ENCODE results near the gene SPTSSB. TPM values are rescaled to one million over a fixed set of nuclear protein-coding genes. Genes with fewer than 3 reads are reported as not detected.
A peak's percentile ranks its signal among the peaks of the same experiment; 100 is the strongest.

SPTSSB gene
- total and polyA plus RNA-seq, 3 experiments from 2014 or later, result 9.5 TPM; not detected in 2

GRCh38 chr3:161389445-161390035 is 18.2 kb upstream of the SPTSSB start:
- no peaks in the 10 kb centered on the region for H3K9me3 Mint-ChIP-seq
- H3K4me3 Mint-ChIP-seq, result no peak overlapping the region
- Histone ChIP-seq H3K27ac (ENCODE audit: low read depth, low read length) (no peak overlapping the region), H3K27me3 (ENCODE audit: insufficient read depth, low read length, poor library complexity, severe bottlenecking) (no peaks in the 10 kb centered on the region), H3K36me3 (ENCODE audit: insufficient read depth, low read length) (no peaks in the 10 kb centered on the region), H3K9me3 (ENCODE audit: low read length) (no peaks in the 10 kb centered on the region), H3K4me3 (ENCODE audit: low read length) (no peak overlapping the region), H3K4me1 (ENCODE audit: insufficient read depth, low read length) (peaks cover 21% of the 10 kb centered on the region)
- no peak overlapping the region for H3K27ac Mint-ChIP-seq
- CTCF ChIA-PET, result no interaction called here
- peaks cover 0 to 2% (median 0%) of the 10 kb centered on the region in 3 donors for H3K36me3 Mint-ChIP-seq
- POLR2A ChIA-PET, result no interaction called here
- H3K4me1 Mint-ChIP-seq, result peaks cover 24 to 33% (median 32%) of the 10 kb centered on the region in 3 donors
- no peak for DNase-seq
- H3K27me3 Mint-ChIP-seq, result peaks cover 16 to 57% of the 10 kb centered on the region in 2 donors

GRCh38 chr3:161388855-161389254 is 17.5 kb upstream of the SPTSSB start:
- Mint-ChIP-seq H3K36me3 (peaks cover 0 to 2% (median 0%) of the 10 kb centered on the region in 3 donors), H3K27ac (no peak overlapping the region), H3K9me3 (no peaks in the 10 kb centered on the region), H3K27me3 (peaks cover 17 to 61% of the 10 kb centered on the region in 2 donors), H3K4me1 (peaks cover 17 to 26% (median 25%) of the 10 kb centered on the region in 3 donors), H3K4me3 (no peak overlapping the region)
- H3K27ac ChIP-seq (ENCODE audit: low read depth, low read length), result no peak overlapping the region
- H3K4me1 ChIP-seq (ENCODE audit: insufficient read depth, low read length), result peaks cover 14% of the 10 kb centered on the region
- POLR2A ChIA-PET, result no interaction called here
- H3K9me3 ChIP-seq (ENCODE audit: low read length), result no peaks in the 10 kb centered on the region
- H3K4me3 ChIP-seq (ENCODE audit: low read length), result no peak overlapping the region
- CTCF ChIA-PET, result no interaction called here
- no peaks in the 10 kb centered on the region for H3K27me3 ChIP-seq (ENCODE audit: insufficient read depth, low read length, poor library complexity, severe bottlenecking)
- H3K36me3 ChIP-seq (ENCODE audit: insufficient read depth, low read length), result no peaks in the 10 kb centered on the region
- DNase-seq, result no peak

- ChIA-PET POLR2A (no interaction called here), CTCF (no interaction called here)
- H3K36me3 Mint-ChIP-seq, result peaks cover 0 to 6% (median 2%) of the 10 kb centered on the region in 3 donors
- no peaks in the 10 kb centered on the region for H3K9me3 Mint-ChIP-seq
- no peak overlapping the region for H3K27ac ChIP-seq (ENCODE audit: low read depth, low read length)
- H3K36me3 ChIP-seq (ENCODE audit: insufficient read depth, low read length), result no peaks in the 10 kb centered on the region
- no peak overlapping the region for H3K27ac Mint-ChIP-seq
- H3K4me3 ChIP-seq (ENCODE audit: low read length), result no peak overlapping the region
- no peak overlapping the region for H3K4me3 Mint-ChIP-seq
- DNase-seq, result no peak
- H3K27me3 Mint-ChIP-seq, result peaks cover 16 to 68% of the 10 kb centered on the region in 2 donors
- no peaks in the 10 kb centered on the region for H3K4me1 ChIP-seq (ENCODE audit: insufficient read depth, low read length)
- no peaks in the 10 kb centered on the region for H3K27me3 ChIP-seq (ENCODE audit: insufficient read depth, low read length, poor library complexity, severe bottlenecking)
- H3K9me3 ChIP-seq (ENCODE audit: low read length), result no peaks in the 10 kb centered on the region
- peaks cover 3 to 11% (median 10%) of the 10 kb centered on the region in 3 donors for H3K4me1 Mint-ChIP-seq
Observed at GRCh38 chr3:161386991-161387770, 15.9 kb upstream of the SPTSSB start.

- ChIA-PET CTCF (interaction anchor here (0.7 to 2.2 kb wide), 5 partner anchors 11 to 65 kb away, joined by 3 to 7 read pairs (median 4); no protein-coding TSS in a partner anchor), POLR2A (no interaction called here)
- peak in 2 of 5 donors; percentile 22 to 45 for DNase-seq
- Histone ChIP-seq H3K4me3 (ENCODE audit: low read length) (peak overlapping the region; percentile 54), H3K27me3 (ENCODE audit: insufficient read depth, low read length, poor library complexity, severe bottlenecking) (peaks cover 17% of the 10 kb centered on the region), H3K4me1 (ENCODE audit: insufficient read depth, low read length) (peaks cover 16% of the 10 kb centered on the region), H3K9me3 (ENCODE audit: low read length) (no peaks in the 10 kb centered on the region), H3K36me3 (ENCODE audit: insufficient read depth, low read length) (no peaks in the 10 kb centered on the region), H3K27ac (ENCODE audit: low read depth, low read length) (no peak overlapping the region)
- Mint-ChIP-seq H3K27ac (peak overlapping the region in 6 of 8 donors; percentile 45 to 90 (median 68)), H3K27me3 (peaks cover 15 to 34% of the 10 kb centered on the region in 2 donors), H3K4me1 (peaks cover 19 to 31% (median 24%) of the 10 kb centered on the region in 3 donors), H3K9me3 (no peaks in the 10 kb centered on the region), H3K4me3 (peak overlapping the region; percentile 83 to 94 (median 89)), H3K36me3 (peaks cover 0 to 9% (median 0%) of the 10 kb centered on the region in 3 donors)
Observed at GRCh38 chr3:161372321-161373260, 1.3 kb upstream of the SPTSSB start.

- peaks cover 19 to 35% (median 24%) of the 10 kb centered on the region in 3 donors for H3K4me1 Mint-ChIP-seq
- Histone ChIP-seq H3K4me1 (ENCODE audit: insufficient read depth, low read length) (peaks cover 16% of the 10 kb centered on the region), H3K27ac (ENCODE audit: low read depth, low read length) (no peak overlapping the region), H3K4me3 (ENCODE audit: low read length) (no peak overlapping the region), H3K36me3 (ENCODE audit: insufficient read depth, low read length) (no peaks in the 10 kb centered on the region), H3K27me3 (ENCODE audit: insufficient read depth, low read length, poor library complexity, severe bottlenecking) (peaks cover 17% of the 10 kb centered on the region), H3K9me3 (ENCODE audit: low read length) (no peaks in the 10 kb centered on the region)
- POLR2A ChIA-PET, result no interaction called here
- H3K27ac Mint-ChIP-seq, result peak overlapping the region in 1 of 8 donors; percentile 16
- H3K9me3 Mint-ChIP-seq, result no peaks in the 10 kb centered on the region
- peak overlapping the region in 2 of 7 donors; percentile 16 to 42 for H3K4me3 Mint-ChIP-seq
- CTCF ChIA-PET, result no interaction called here
- H3K36me3 Mint-ChIP-seq, result peaks cover 0 to 9% (median 0%) of the 10 kb centered on the region in 3 donors
- DNase-seq, result no peak
- peaks cover 18 to 37% of the 10 kb centered on the region in 2 donors for H3K27me3 Mint-ChIP-seq
Observed at GRCh38 chr3:161369531-161369930, 1.8 kb downstream of the SPTSSB start.

GRCh38 chr3:161366094-161366493 is 5.2 kb downstream of the SPTSSB start:
- peaks cover 11 to 26% of the 10 kb centered on the region in 2 donors for H3K27me3 Mint-ChIP-seq
- H3K4me3 Mint-ChIP-seq, result peak overlapping the region in 1 of 7 donors; percentile 52
- CTCF ChIA-PET, result interaction anchor here (2.0 kb wide), 1 partner anchor 59 kb away, joined by 5 read pairs; no protein-coding TSS in a partner anchor
- Histone ChIP-seq H3K9me3 (ENCODE audit: low read length) (no peaks in the 10 kb centered on the region), H3K36me3 (ENCODE audit: insufficient read depth, low read length) (no peaks in the 10 kb centered on the region), H3K27ac (ENCODE audit: low read depth, low read length) (no peak overlapping the region), H3K4me3 (ENCODE audit: low read length) (no peak overlapping the region), H3K27me3 (ENCODE audit: insufficient read depth, low read length, poor library complexity, severe bottlenecking) (peaks cover 13% of the 10 kb centered on the region), H3K4me1 (ENCODE audit: insufficient read depth, low read length) (peaks cover 3% of the 10 kb centered on the region)
- H3K27ac Mint-ChIP-seq, result no peak overlapping the region
- no peak for DNase-seq
- POLR2A ChIA-PET, result no interaction called here
- H3K36me3 Mint-ChIP-seq, result peaks cover 0 to 9% (median 0%) of the 10 kb centered on the region in 3 donors
- H3K4me1 Mint-ChIP-seq, result peaks cover 5 to 14% (median 6%) of the 10 kb centered on the region in 3 donors
- no peaks in the 10 kb centered on the region for H3K9me3 Mint-ChIP-seq

GRCh38 chr3:161358488-161358887 is 12.8 kb downstream of the SPTSSB start:
- Histone ChIP-seq H3K4me1 (ENCODE audit: insufficient read depth, low read length) (no peaks in the 10 kb centered on the region), H3K9me3 (ENCODE audit: low read length) (no peaks in the 10 kb centered on the region), H3K27ac (ENCODE audit: low read depth, low read length) (no peak overlapping the region), H3K27me3 (ENCODE audit: insufficient read depth, low read length, poor library complexity, severe bottlenecking) (no peaks in the 10 kb centered on the region), H3K4me3 (ENCODE audit: low read length) (no peak overlapping the region), H3K36me3 (ENCODE audit: insufficient read depth, low read length) (no peaks in the 10 kb centered on the region)
- no peaks in the 10 kb centered on the region for H3K4me1 Mint-ChIP-seq
- CTCF ChIA-PET, result no interaction called here
- no peaks in the 10 kb centered on the region for H3K9me3 Mint-ChIP-seq
- POLR2A ChIA-PET, result no interaction called here
- peaks cover 4 to 35% of the 10 kb centered on the region in 2 donors for H3K27me3 Mint-ChIP-seq
- peaks cover 0 to 18% (median 5%) of the 10 kb centered on the region in 3 donors for H3K36me3 Mint-ChIP-seq
- DNase-seq, result no peak
- no peak overlapping the region for H3K4me3 Mint-ChIP-seq
- H3K27ac Mint-ChIP-seq, result no peak overlapping the region
